Natural killer cell (primary cell): Measurements from ENCODE around the gene TPM3. TPM values are rescaled to one million over a fixed set of nuclear protein-coding genes. Genes with fewer than 3 reads are reported as not detected.

Source experiments
- ATAC-seq, 3 donors: fragments of 150-1000 bp in 2 of 3; fragments of 200-7000 bp in 1 of 3; cut with Tn5 transposase; 1 replicate in 1 of 3; 2 replicates in 2 of 3; pipeline ENCODE4 v1.10.0; 2021; ENCODE audit warnings: mild to moderate bottlenecking in 2 of 3, moderate library complexity in 2 of 3
- DNase-seq, 2 donors: peaks; one replicate each; pipeline versions ENCODE4 v3.0.0 to v3.0.0-alpha.2; 2013 to 2021; ENCODE audit warnings: mixed read lengths in 1 of 2
- H3K27ac ChIP-seq: one replicate; pipeline ENCODE4 v1.5.1; 2013; ENCODE audit warnings: mild to moderate bottlenecking, low read length
- H3K27me3 ChIP-seq: one replicate; pipeline ENCODE4 v1.6.1; 2013; ENCODE audit warnings: low read length; ENCODE audit not compliant: control insufficient read depth, insufficient read depth
- H3K36me3 ChIP-seq: one replicate; pipeline ENCODE4 v1.6.1; 2013; ENCODE audit warnings: low read length; ENCODE audit not compliant: control insufficient read depth, insufficient read depth
- H3K4me1 ChIP-seq: one replicate; pipeline ENCODE4 v1.6.1; 2013; ENCODE audit warnings: low read length; ENCODE audit not compliant: control insufficient read depth, insufficient read depth
- H3K4me3 ChIP-seq: one replicate; pipeline ENCODE4 v1.5.1; 2013; ENCODE audit warnings: low read length
- H3K9me3 ChIP-seq: one replicate; pipeline ENCODE4 v1.6.1; 2013; ENCODE audit warnings: low read length; ENCODE audit not compliant: control insufficient read depth, insufficient read depth
- H3K27ac Mint-ChIP-seq, 2 donors: one replicate each; pipeline ENCODE4 v1.8.0; 2022; ENCODE audit warnings: mild to moderate bottlenecking in 2 of 2, mixed read lengths in 2 of 2, moderate library complexity in 1 of 2
- H3K27me3 Mint-ChIP-seq, 2 donors: one replicate each; pipeline ENCODE4 v1.8.0; 2022; ENCODE audit warnings: low read depth in 2 of 2, mixed read lengths in 2 of 2
- H3K36me3 Mint-ChIP-seq: one replicate; pipeline ENCODE4 v1.8.0; 2022; ENCODE audit warnings: mixed read lengths
- H3K4me1 Mint-ChIP-seq, 2 donors: one replicate each; pipeline ENCODE4 v1.8.0; 2022; ENCODE audit warnings: mixed read lengths in 2 of 2
- H3K4me3 Mint-ChIP-seq: one replicate; pipeline ENCODE4 v1.8.0; 2022; ENCODE audit warnings: mild to moderate bottlenecking, moderate library complexity, mixed read lengths
- H3K9me3 Mint-ChIP-seq, 2 donors: one replicate each; pipeline ENCODE4 v1.8.0; 2022; ENCODE audit warnings: mixed read lengths in 2 of 2
- CTCF ChIP-seq: fragments of 200-600 bp; IDR thresholded peaks from one replicate; pipeline ENCODE4 v1.8.0; 2022; ENCODE audit warnings: antibody characterized with exemption
- WGBS: methylation state at CpG from one replicate; pipeline ENCODE4 v1.1.7; 2013; ENCODE audit warnings: missing lambda C conversion rate; ENCODE audit not compliant: insufficient coverage; 5-methylcytosine and 5-hydroxymethylcytosine counted together
- intact Hi-C: fragments of 100-400 bp; cut with micrococcal nuclease; formaldehyde crosslinking; loops from one replicate; pipeline ENCODE4 v1.14.2; 2022
- total RNA-seq, 4 donors: library from RNA; stranded (reverse); fragments of 120-200 nt in 1 of 4; gene quantifications; one replicate each; pipeline versions ENCODE4 v1.2.3 to v1.2.4, GENCODE V29; 2013 to 2022

The TPM3 gene
- total RNA-seq, 3 donors from 2014 or later (not counting 1 experiment from before 2014, with no cell fraction given): 516 to 622 (median 551) TPM

- ATAC-seq: no peak
- H3K4me1 ChIP-seq: peaks cover 7% of the 10 kb centered on the region
- intact Hi-C loops: loop anchor here (10.0 kb wide), 1 partner anchor 261 kb away; the partner anchor contains the start of genes CREB3L4 and SLC39A1
- H3K9me3 ChIP-seq: no peaks in the 10 kb centered on the region
- H3K27ac Mint-ChIP-seq: peak overlapping the region; percentile 97 to 98
- H3K4me1 Mint-ChIP-seq: peaks cover 52 to 56% of the 10 kb centered on the region in 2 donors
- H3K36me3 Mint-ChIP-seq: peaks cover 10% of the 10 kb centered on the region
- H3K4me3 ChIP-seq: no peak overlapping the region
- no peak overlapping the region for H3K27ac ChIP-seq
- H3K27me3 Mint-ChIP-seq: peaks cover 0 to 2% of the 10 kb centered on the region in 2 donors
- peaks cover 33% of the 10 kb centered on the region for H3K36me3 ChIP-seq
- H3K9me3 Mint-ChIP-seq: no peaks in the 10 kb centered on the region
- 96% methylated on average over 2 of the region's 2 CpGs for WGBS
- no peak for DNase-seq
- no peak for TF ChIP-seq CTCF
- no peaks in the 10 kb centered on the region for H3K27me3 ChIP-seq
- H3K4me3 Mint-ChIP-seq: no peak overlapping the region
These were observed 33.5 kb upstream of the TPM3 start for GRCh38 chr1:154225370-154225769.

- DNase-seq (no peak), ATAC-seq (no peak)
- Mint-ChIP-seq H3K4me1 (peaks cover 64 to 73% of the 10 kb centered on the region in 2 donors), H3K36me3 (peaks cover 8% of the 10 kb centered on the region), H3K4me3 (peak overlapping the region; percentile 6), H3K27ac (peak overlapping the region; percentile 97 to 98), H3K27me3 (peaks cover 0 to 2% of the 10 kb centered on the region in 2 donors), H3K9me3 (no peaks in the 10 kb centered on the region)
- no peak for TF ChIP-seq CTCF
- no peak overlapping the region for H3K27ac ChIP-seq
- WGBS: 100% methylated on average over 1 of the region's 2 CpGs
- intact Hi-C loops: loop anchor here (10.0 kb wide), 1 partner anchor 259 kb away; the partner anchor contains the start of genes CREB3L4 and SLC39A1
- H3K4me3 ChIP-seq: no peak overlapping the region
- H3K36me3 ChIP-seq: peaks cover 22% of the 10 kb centered on the region
- peaks cover 19% of the 10 kb centered on the region for H3K4me1 ChIP-seq
- no peaks in the 10 kb centered on the region for H3K27me3 ChIP-seq
- no peaks in the 10 kb centered on the region for H3K9me3 ChIP-seq
These were observed 31.7 kb upstream of the TPM3 start for GRCh38 chr1:154223621-154224020.

GRCh38 chr1:154222918-154223317 is 31.0 kb upstream of the TPM3 start:
- H3K27me3 Mint-ChIP-seq: peaks cover 0 to 2% of the 10 kb centered on the region in 2 donors
- no peaks in the 10 kb centered on the region for H3K27me3 ChIP-seq
- H3K4me1 Mint-ChIP-seq: peaks cover 71 to 80% of the 10 kb centered on the region in 2 donors
- peaks cover 24% of the 10 kb centered on the region for H3K36me3 ChIP-seq
- 83% methylated on average over 1 of the region's 1 CpG for WGBS
- DNase-seq (no peak), ATAC-seq (no peak)
- H3K9me3 Mint-ChIP-seq: no peaks in the 10 kb centered on the region
- no peaks in the 10 kb centered on the region for H3K9me3 ChIP-seq
- H3K4me3 Mint-ChIP-seq: peak overlapping the region; percentile 96
- peak overlapping the region; percentile 97 to 98 for H3K27ac Mint-ChIP-seq
- no peak overlapping the region for H3K27ac ChIP-seq
- intact Hi-C loops: loop anchor here (10.0 kb wide), 1 partner anchor 258 kb away; the partner anchor contains the start of genes CREB3L4 and SLC39A1
- H3K36me3 Mint-ChIP-seq: peaks cover 12% of the 10 kb centered on the region
- H3K4me1 ChIP-seq: peaks cover 21% of the 10 kb centered on the region
- no peak overlapping the region for H3K4me3 ChIP-seq
- no peak for TF ChIP-seq CTCF

GRCh38 chr1:154222518-154222917 is 30.6 kb upstream of the TPM3 start:
- TF ChIP-seq CTCF: no peak
- Histone ChIP-seq H3K4me1 (peaks cover 21% of the 10 kb centered on the region), H3K27ac (no peak overlapping the region), H3K36me3 (peaks cover 24% of the 10 kb centered on the region), H3K27me3 (no peaks in the 10 kb centered on the region), H3K9me3 (no peaks in the 10 kb centered on the region), H3K4me3 (no peak overlapping the region)
- intact Hi-C loops: loop anchor here (10.0 kb wide), 1 partner anchor 258 kb away; the partner anchor contains the start of genes CREB3L4 and SLC39A1
- peaks cover 0 to 2% of the 10 kb centered on the region in 2 donors for H3K27me3 Mint-ChIP-seq
- no peak for DNase-seq
- peaks cover 75 to 84% of the 10 kb centered on the region in 2 donors for H3K4me1 Mint-ChIP-seq
- H3K27ac Mint-ChIP-seq: peak overlapping the region; percentile 97 to 98
- no CpG with 5 or more reads among the region's 1 CpG for WGBS
- H3K4me3 Mint-ChIP-seq: peak overlapping the region; percentile 96
- ATAC-seq: no peak
- H3K9me3 Mint-ChIP-seq: no peaks in the 10 kb centered on the region
- peaks cover 12% of the 10 kb centered on the region for H3K36me3 Mint-ChIP-seq
